GM23338 (cell line): ENCODE results near the gene PCIF1. TPM values are rescaled to one million over a fixed set of nuclear protein-coding genes. Genes with fewer than 3 reads are reported as not detected.

Experiments used
- ATAC-seq: fragments of 200-7000 bp; cut with Tn5 transposase; 3 replicates; pipeline ENCODE4 v1.9.1; 2020
- DNase-seq: peaks from one replicate; pipeline ENCODE4 v3.0.0-alpha.2; 2015; ENCODE audit warnings: low spot score
- H2AFZ ChIP-seq: fragments of 200-600 bp; sonication (generic); 2 replicates; pipeline ENCODE4 v1.8.0; 2016; ENCODE audit warnings: antibody characterized with exemption, mild to moderate bottlenecking, moderate library complexity
- H3F3A ChIP-seq: fragments of 200-600 bp; sonication (generic); replicated peaks from 2 replicates; pipeline ENCODE4 v1.8.0; 2017; ENCODE audit warnings: antibody characterized with exemption, mixed run types, low read depth
- H3K27ac ChIP-seq: fragments of 200-600 bp; sonication (generic); 2 replicates; pipeline ENCODE4 v1.6.1; 2016; ENCODE audit warnings: low read depth
- H3K27me3 ChIP-seq: fragments of 200-600 bp; sonication (generic); 2 replicates; pipeline ENCODE4 v1.8.0; 2016; ENCODE audit warnings: mild to moderate bottlenecking, mixed run types, moderate library complexity; ENCODE audit not compliant: insufficient read depth
- H3K36me3 ChIP-seq: fragments of 200-600 bp; sonication (generic); 2 replicates; pipeline ENCODE4 v1.8.0; 2016; ENCODE audit warnings: mild to moderate bottlenecking; ENCODE audit not compliant: insufficient read depth
- H3K4me1 ChIP-seq: fragments of 200-600 bp; sonication (generic); 2 replicates; pipeline ENCODE4 v1.8.0; 2016; ENCODE audit warnings: mild to moderate bottlenecking, moderate library complexity; ENCODE audit not compliant: insufficient read depth
- H3K4me2 ChIP-seq: fragments of 200-600 bp; sonication (generic); 2 replicates; pipeline ENCODE4 v1.7.1; 2017; ENCODE audit warnings: mixed run types
- H3K4me3 ChIP-seq: fragments of 200-600 bp; sonication (generic); 2 replicates; pipeline ENCODE4 v1.6.1; 2016; ENCODE audit warnings: mixed run types
- H3K79me2 ChIP-seq: fragments of 200-600 bp; sonication (generic); replicated peaks from 2 replicates; pipeline ENCODE4 v1.8.0; 2017; ENCODE audit warnings: mild to moderate bottlenecking; ENCODE audit not compliant: insufficient read depth
- H3K9me2 ChIP-seq: fragments of 200-600 bp; sonication (generic); 2 replicates; pipeline ENCODE4 v1.8.0; 2017; ENCODE audit not compliant: insufficient read depth
- H4K20me1 ChIP-seq: fragments of 200-600 bp; sonication (generic); replicated peaks from 2 replicates; pipeline ENCODE4 v1.8.0; 2017; ENCODE audit warnings: mild to moderate bottlenecking; ENCODE audit not compliant: insufficient read depth
- H3K27ac Mint-ChIP-seq: 2 replicates; pipeline ENCODE4 v1.8.0; 2020; ENCODE audit warnings: inconsistent platforms, mild to moderate bottlenecking, moderate library complexity, mixed read lengths
- H3K27me3 Mint-ChIP-seq: 3 replicates; pipeline ENCODE4 v1.8.0; 2022; ENCODE audit warnings: low read depth, mild to moderate bottlenecking, moderate library complexity, mixed read lengths, inconsistent platforms; ENCODE audit not compliant: insufficient read depth, poor library complexity
- H3K36me3 Mint-ChIP-seq: 3 replicates; pipeline ENCODE4 v1.8.0; 2021; ENCODE audit warnings: low read depth, mild to moderate bottlenecking, inconsistent platforms, moderate library complexity, mixed read lengths
- H3K4me1 Mint-ChIP-seq: 3 replicates; pipeline ENCODE4 v1.8.0; 2020; ENCODE audit warnings: mild to moderate bottlenecking, inconsistent platforms, mixed read lengths
- H3K4me3 Mint-ChIP-seq: 3 replicates; pipeline ENCODE4 v1.8.0; 2021; ENCODE audit warnings: moderate library complexity, mild to moderate bottlenecking, inconsistent platforms, mixed read lengths
- H3K9me3 Mint-ChIP-seq: 3 replicates; pipeline ENCODE4 v1.8.0; 2020; ENCODE audit warnings: moderate library complexity, mild to moderate bottlenecking, inconsistent platforms, mixed read lengths
- CREB1 ChIP-seq: fragments of 250-450 bp; sonication (Bioruptor Pico); IDR thresholded peaks from 2 replicates; pipeline ENCODE4 v1.5.0; 2020; ENCODE audit warnings: low read depth, mild to moderate bottlenecking, moderate library complexity
- CTCF ChIP-seq, 2 experiments: fragments of 200-600 bp in 1 of 2; sonication (generic) in 1 of 2; conservative IDR thresholded peaks; 2 replicates each; pipeline versions ENCODE4 v1.5.1 to v1.6.1; 2016 to 2017; ENCODE audit warnings: antibody characterized with exemption in 2 of 2, low read depth in 2 of 2, mild to moderate bottlenecking in 2 of 2, moderate library complexity in 1 of 2
- ETS1 ChIP-seq: IDR thresholded peaks from 2 replicates; pipeline ENCODE4 v1.6.1; 2016; ENCODE audit warnings: antibody characterized with exemption
- EZH2 ChIP-seq: fragments of 200-600 bp; sonication (generic); IDR thresholded peaks from one replicate; pipeline ENCODE4 v1.8.0; 2017; ENCODE audit warnings: antibody characterized with exemption, mild to moderate bottlenecking, low read depth; ENCODE audit not compliant: unreplicated experiment
- EZH2phosphoT487 ChIP-seq: fragments of 200-600 bp; sonication (generic); IDR thresholded peaks from one replicate; pipeline ENCODE4 v1.8.1; 2018; ENCODE audit warnings: antibody characterized with exemption; ENCODE audit not compliant: unreplicated experiment
- JUNB ChIP-seq: IDR thresholded peaks from one replicate; pipeline ENCODE4 v1.6.1; 2016; ENCODE audit warnings: antibody characterized with exemption; ENCODE audit not compliant: unreplicated experiment
- NANOG ChIP-seq: IDR thresholded peaks from 2 replicates; pipeline ENCODE4 v1.6.1; 2016; ENCODE audit warnings: antibody characterized with exemption, borderline replicate concordance
- REST ChIP-seq: IDR thresholded peaks from one replicate; pipeline ENCODE4 v1.6.1; 2018; ENCODE audit warnings: antibody characterized with exemption; ENCODE audit not compliant: unreplicated experiment
- STAT1 ChIP-seq: IDR thresholded peaks from one replicate; pipeline ENCODE4 v1.6.1; 2016; ENCODE audit warnings: antibody characterized with exemption; ENCODE audit not compliant: unreplicated experiment
- ZNF114 ChIP-seq: fragments of 250-450 bp; sonication (Bioruptor Pico); IDR thresholded peaks from 2 replicates; pipeline ENCODE4 v1.5.0; 2020; ENCODE audit warnings: mild to moderate bottlenecking, moderate library complexity
- ZNF331 ChIP-seq: fragments of 250-450 bp; sonication (Bioruptor Pico); IDR thresholded peaks from 2 replicates; pipeline ENCODE4 v1.5.0; 2020; ENCODE audit warnings: low read depth, mild to moderate bottlenecking, moderate library complexity
- polyA plus RNA-seq: library from polyadenylated mRNA; unstranded; fragments of >200 nt; fragmentation: Nextera tagmentation; extraction: Ambion mirVana; gene quantifications from 2 replicates; pipeline ENCODE4 v1.2.1, GENCODE V29; 2016
- total RNA-seq: library from RNA; depleted of rRNA; stranded (reverse); fragments of >200 nt; shearing (Covaris generic); gene quantifications from 2 replicates; pipeline ENCODE4 v1.2.3, GENCODE V29; 2014

The PCIF1 gene
- total and polyA plus RNA-seq, 2 experiments from 2014 or later = 26.1 to 28.3 TPM

GRCh38 chr20:45974896-45975565 lies 40.5 kb downstream of the PCIF1 start (continued):
- TF ChIP-seq REST (no peak), EZH2phosphoT487 (no peak), CTCF (conservative IDR thresholded peaks at IDR 0.05; ENCODE audit: low read depth in 2 of 2) (no peak), ZNF114 (CRISPR knock-in tag) (no peak), ZNF331 (CRISPR knock-in tag) (no peak)

GRCh38 chr20:45975686-45976085 lies 41.2 kb downstream of the PCIF1 start:
- H3K27me3 Mint-ChIP-seq = peaks cover 12% of the 10 kb centered on the region
- H3K27ac ChIP-seq = no peak overlapping the region
- no peak overlapping the region for H3K27ac Mint-ChIP-seq
- TF ChIP-seq ZNF331 (CRISPR knock-in tag) (no peak), JUNB (no peak), CTCF (conservative IDR thresholded peaks at IDR 0.05; ENCODE audit: low read depth in 2 of 2) (no peak), CREB1 (CRISPR knock-in tag) (no peak), ZNF114 (CRISPR knock-in tag) (no peak), EZH2 (no peak), STAT1 (no peak), NANOG (no peak), ETS1 (no peak), REST (no peak)

More at GRCh38 chr20:45975686-45976085, 41.2 kb downstream of the PCIF1 start:
- Histone ChIP-seq H3K79me2 (no peaks in the 10 kb centered on the region), H3K4me2 (no peak overlapping the region), H3K4me1 (peaks cover 5% of the 10 kb centered on the region; the same call in 1 of the 2 replicates), H2AFZ (0 out of 2 replicates have a peak overlapping the region, but pooled peaks have one; percentile 63), H4K20me1 (no peaks in the 10 kb centered on the region), H3K27me3 (no peaks in the 10 kb centered on the region), H3K9me2 (no peaks in the 10 kb centered on the region), H3F3A (peaks cover 8% of the 10 kb centered on the region; the same call in 1 of the 2 replicates), H3K4me3 (no peak overlapping the region), H3K36me3 (no peaks in the 10 kb centered on the region)
- Mint-ChIP-seq H3K4me1 (peaks cover 7% of the 10 kb centered on the region; the same call in 2 of the 3 replicates), H3K9me3 (no peaks in the 10 kb centered on the region; the same call in 2 of the 3 replicates), H3K4me3 (no peak overlapping the region), H3K36me3 (no peaks in the 10 kb centered on the region)
- ATAC-seq = no peak
- no peak for DNase-seq
